Measurements from ENCODE around the gene NALCN. TPM values are rescaled to one million over a fixed set of nuclear protein-coding genes. Genes with fewer than 3 reads are reported as not detected.

NALCN gene
- total RNA-seq, 4 donors from 2014 or later = under 0.01 to 1.3 (median 0.17) TPM; not detected in 1

DNA sequence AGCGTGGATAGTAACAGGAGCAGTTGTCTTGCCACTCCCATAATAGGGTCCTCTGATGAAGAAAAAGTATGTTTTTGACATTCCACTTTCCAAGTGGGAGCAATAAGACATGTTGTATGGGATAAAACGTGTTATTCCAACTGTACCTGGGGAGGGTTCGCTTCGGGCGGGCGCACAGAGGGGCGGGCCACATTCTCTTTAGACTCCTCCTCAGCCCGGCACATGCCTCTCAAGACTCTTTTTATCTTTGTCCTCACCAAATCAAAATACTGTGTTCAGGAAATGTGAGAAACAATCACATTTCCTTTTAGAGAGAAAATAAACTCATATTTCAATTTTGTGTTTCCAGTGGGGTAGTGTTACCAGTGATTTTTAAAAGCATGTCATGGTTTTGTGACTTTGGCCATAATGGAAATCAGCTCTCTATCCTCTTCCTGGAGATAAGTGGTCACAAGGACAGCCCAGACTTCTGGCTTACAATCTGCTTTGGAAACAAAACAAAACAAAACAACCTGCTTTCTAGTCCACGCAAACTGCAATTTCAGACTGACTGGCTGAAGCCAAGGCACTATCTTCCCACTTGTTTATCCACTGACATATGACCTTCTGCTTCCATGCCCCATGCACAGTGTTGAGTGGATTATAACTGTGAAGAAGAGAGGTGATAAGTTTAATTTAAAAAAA lies 276.1 kb downstream of the NALCN start:
- TF ChIP-seq, protein P1, sequence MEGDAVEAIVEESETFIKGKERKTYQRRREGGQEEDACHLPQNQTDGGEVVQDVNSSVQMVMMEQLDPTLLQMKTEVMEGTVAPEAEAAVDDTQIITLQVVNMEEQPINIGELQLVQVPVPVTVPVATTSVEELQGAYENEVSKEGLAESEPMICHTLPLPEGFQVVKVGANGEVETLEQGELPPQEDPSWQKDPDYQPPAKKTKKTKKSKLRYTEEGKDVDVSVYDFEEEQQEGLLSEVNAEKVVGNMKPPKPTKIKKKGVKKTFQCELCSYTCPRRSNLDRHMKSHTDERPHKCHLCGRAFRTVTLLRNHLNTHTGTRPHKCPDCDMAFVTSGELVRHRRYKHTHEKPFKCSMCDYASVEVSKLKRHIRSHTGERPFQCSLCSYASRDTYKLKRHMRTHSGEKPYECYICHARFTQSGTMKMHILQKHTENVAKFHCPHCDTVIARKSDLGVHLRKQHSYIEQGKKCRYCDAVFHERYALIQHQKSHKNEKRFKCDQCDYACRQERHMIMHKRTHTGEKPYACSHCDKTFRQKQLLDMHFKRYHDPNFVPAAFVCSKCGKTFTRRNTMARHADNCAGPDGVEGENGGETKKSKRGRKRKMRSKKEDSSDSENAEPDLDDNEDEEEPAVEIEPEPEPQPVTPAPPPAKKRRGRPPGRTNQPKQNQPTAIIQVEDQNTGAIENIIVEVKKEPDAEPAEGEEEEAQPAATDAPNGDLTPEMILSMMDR (IDR thresholded peaks at IDR 0.05; ENCODE audit: low read depth) = no peak

DNA sequence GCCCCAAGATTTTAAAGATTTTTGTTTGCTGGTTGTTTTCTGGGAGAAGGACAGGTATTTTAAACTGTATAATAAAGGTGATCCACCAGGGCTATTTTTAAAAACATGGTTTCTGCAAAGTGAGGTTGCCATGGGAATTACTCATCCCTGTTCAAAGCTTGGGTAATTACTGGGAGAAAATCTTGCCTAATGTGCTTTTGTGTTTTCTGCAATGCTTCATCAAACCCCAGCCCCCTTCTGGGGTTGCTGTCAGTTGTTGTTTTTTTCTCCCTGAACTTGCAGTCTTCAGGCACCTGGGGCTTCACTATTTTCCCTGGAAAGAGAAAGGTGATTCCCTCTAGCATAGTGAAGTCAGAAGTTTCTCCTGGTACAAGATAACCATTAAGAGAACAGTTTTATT lies 277.2 kb downstream of the NALCN start:
- TF ChIP-seq, protein P1 (IDR thresholded peaks at IDR 0.05; ENCODE audit: low read depth) = no peak

DNA sequence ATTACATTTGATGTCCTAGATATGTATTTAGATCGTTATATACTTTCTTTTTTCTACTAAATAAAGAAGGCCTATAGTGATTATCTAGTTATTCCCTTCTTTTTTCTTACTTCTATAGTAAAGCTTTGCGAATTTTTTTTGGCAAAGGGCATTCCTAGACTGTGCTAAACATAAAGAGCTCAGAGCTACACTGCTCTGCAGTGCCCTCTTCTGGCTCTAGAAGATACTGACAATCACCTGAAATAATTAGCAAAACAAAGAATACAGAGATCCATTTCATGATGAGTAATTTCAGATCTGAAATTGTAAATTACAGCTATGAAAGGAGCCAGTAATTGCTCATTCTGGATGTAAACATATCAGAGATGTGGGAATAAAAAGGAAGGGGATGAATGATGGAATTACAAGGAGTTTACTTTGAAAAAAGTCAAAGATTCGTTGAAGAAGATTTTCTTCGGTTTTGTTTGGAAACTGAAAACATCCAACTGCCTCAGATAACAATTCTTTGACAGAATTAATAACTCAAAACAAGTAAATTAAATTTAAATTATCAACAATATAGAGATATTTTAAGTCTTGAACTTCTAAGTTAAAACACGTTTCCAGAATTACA lies 288.5 kb downstream of the NALCN start:
- TF ChIP-seq, protein P1 (IDR thresholded peaks at IDR 0.05; ENCODE audit: low read depth) = no peak

DNA sequence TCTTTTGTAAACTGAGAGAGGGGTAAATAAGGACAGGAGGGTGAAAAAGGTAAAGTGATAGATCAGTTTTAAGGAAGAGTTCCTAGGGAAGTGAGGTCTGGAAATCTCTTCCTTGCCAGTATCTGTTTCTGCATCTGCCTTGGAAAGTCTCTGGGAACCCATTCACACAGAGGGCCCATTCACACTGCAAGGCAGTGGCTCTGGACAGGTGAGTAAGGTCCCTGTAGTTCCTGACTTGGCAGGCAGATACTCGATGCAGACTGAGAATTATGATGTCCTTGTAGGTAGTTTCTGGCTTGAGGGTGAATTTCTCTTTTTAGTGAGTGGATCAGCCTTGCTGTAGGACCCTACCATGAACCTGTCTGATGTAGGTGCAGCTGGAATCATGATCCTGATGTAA lies 293.3 kb downstream of the NALCN start:
- TF ChIP-seq, protein P1 (IDR thresholded peaks at IDR 0.05; ENCODE audit: low read depth) = no peak

DNA sequence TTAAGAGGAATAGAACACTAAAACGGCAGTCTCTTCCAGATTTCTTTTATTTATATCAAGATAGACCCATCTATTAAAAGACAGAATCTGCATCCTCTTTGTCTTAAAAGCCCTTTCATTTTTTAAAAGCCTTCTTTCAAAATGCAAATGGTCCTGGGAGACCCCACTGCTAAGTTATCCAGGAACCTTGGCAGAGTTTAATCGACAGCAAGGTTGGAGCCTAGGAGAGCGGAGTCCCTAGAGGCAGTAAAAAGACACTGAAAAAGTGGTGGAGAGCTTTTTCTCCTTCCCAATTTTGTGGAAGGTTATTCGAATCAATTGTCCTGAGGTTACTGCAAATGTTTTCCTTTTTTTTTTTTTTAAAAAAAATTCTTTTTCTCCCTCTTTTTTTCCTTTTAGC lies 294.7 kb downstream of the NALCN start:
- TF ChIP-seq, protein P1 (IDR thresholded peaks at IDR 0.05; ENCODE audit: low read depth) = no peak

DNA sequence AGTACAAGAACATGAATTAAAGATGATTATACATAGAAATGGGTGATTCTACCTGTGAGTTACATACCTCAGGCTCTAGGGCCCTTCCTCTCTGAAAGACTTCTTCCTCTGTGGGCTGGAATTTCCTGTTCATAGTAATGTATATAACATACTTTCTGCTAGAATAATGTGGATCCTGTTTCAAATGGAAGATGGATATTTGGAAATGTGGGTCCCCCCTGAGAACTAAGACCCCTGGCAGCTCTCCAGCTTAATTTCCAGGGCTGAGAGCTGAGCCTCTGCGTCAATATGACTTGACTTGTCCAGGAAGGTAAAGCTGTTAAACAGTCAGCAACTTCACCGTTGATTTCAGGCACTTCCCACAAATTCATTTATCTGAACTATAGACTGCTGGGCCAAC lies 296.3 kb downstream of the NALCN start:
- TF ChIP-seq, protein P1 (IDR thresholded peaks at IDR 0.05; ENCODE audit: low read depth) = no peak

DNA sequence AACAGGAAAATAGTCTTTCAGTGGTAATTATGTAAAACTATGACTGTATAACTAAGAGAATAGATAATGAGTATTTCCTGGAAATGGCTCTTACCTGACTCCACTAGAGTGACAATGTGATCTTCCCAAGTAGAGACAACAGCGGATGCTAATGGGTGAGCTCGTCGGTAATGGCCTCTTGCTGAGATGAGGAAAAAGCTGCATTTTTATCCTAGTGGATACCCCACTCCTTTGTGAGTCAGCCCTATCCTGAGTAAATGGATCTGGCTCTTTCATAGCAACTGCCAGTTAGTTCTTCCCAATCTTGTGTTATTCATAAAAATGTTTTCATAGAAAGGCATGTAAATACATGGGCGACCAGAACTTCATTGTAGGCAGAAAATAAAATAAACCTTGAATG lies 299.5 kb downstream of the NALCN start:
- TF ChIP-seq, protein P1 (IDR thresholded peaks at IDR 0.05; ENCODE audit: low read depth) = no peak

All from subcutaneous adipose tissue (tissue), 4 donors.